Measurements from ENCODE around the gene MCCC2. TPM values are rescaled to one million over a fixed set of nuclear protein-coding genes. Genes with fewer than 3 reads are reported as not detected.
"Not testable (repeated sequence)": the region's sequence is repeated elsewhere in the genome, so short reads cannot be mapped to it uniquely, and the experiment has no call there.

Gene MCCC2
- total RNA-seq, 2 experiments from 2014 or later, result 37.1 to 42.6 TPM

DNA sequence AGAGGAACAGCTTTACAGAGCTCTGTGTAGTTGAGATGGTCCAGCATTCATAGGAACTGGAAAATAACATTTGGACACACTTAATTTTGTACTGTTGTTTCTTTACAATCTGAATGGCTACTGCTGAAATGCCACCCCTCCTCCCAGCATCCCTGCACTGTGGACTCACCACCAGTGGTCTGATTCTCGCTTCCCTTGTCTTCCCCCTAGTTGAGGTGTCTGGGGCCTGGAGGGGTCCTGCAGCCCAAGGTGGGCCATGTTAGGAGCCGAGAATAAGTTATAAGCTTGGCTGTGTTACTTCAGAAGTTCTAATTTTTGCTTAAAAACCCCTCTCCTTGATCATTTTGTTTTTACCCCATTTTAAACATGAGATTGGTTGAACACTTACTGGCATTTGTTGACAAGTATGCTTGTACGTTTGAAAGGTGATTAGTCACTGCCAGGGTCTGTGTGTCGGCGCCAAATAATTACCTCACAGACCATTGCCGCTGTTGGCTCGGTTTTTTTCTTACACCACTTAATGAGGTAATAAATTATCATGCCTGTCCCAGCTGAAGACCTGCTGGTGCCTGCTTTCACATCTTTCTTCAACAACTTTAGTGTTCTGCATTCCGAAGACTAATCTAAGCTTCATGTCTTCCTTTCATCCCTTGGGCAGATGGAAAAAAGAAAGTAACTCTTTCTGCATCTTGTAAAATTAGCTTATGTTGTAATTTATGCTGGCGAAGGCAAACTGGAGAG is 65.8 kb downstream of the MCCC2 start:
- DNase-seq (no peak), ATAC-seq (ENCODE audit: low read depth) (no peak)
- Mint-ChIP-seq H3K4me1 (peaks cover 6% of the 10 kb centered on the region), H3K27me3 (no peaks in the 10 kb centered on the region), H3K27ac (no peak overlapping the region), H3K4me3 (no peak overlapping the region), H3K9me3 (no peaks in the 10 kb centered on the region), H3K36me3 (peaks cover 43% of the 10 kb centered on the region)
- POLR2A ChIA-PET, result no interaction called here

DNA sequence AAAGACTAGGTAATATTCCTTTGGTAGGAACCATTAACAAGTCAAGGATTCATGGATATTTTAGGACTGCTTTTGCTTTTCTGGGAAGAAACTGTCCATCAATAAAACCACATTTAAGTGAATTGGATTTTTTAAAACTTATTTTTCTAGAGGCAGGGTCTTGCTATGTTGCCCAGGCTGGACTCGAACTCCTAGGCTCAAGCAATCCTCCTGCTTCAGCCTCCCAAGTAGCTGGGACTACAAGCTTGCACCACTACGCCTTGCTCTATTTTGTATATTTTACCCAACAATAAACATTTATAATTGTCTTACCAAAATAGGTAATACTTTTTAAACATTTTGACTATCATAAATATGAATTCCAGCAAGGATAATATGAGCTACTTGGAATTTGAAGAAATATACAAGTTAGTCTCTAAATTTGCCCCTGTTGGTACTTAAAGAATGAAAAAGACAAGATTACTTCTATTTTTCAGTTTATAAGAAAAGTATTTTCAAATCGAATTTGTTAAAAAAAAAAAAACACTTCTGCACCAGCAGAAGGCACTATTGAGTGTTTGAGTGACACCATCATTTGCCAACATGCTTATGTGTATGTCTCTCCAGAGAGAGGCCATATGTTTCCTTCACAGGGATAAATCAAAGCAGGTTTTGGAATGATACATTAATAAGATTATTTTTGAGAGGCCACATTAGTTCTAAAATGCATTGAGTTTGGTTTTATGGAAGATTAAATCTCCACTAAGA is 71.9 kb downstream of the MCCC2 start:
- no peaks in the 10 kb centered on the region for H3K9me3 Mint-ChIP-seq
- no peak overlapping the region for H3K27ac Mint-ChIP-seq
- ATAC-seq (ENCODE audit: low read depth), result no peak
- H3K27me3 Mint-ChIP-seq, result no peaks in the 10 kb centered on the region
- no peak overlapping the region for H3K4me3 Mint-ChIP-seq
- peaks cover 19% of the 10 kb centered on the region for H3K36me3 Mint-ChIP-seq
- POLR2A ChIA-PET, result no interaction called here
- no peaks in the 10 kb centered on the region for H3K4me1 Mint-ChIP-seq
- DNase-seq, result no peak

DNA sequence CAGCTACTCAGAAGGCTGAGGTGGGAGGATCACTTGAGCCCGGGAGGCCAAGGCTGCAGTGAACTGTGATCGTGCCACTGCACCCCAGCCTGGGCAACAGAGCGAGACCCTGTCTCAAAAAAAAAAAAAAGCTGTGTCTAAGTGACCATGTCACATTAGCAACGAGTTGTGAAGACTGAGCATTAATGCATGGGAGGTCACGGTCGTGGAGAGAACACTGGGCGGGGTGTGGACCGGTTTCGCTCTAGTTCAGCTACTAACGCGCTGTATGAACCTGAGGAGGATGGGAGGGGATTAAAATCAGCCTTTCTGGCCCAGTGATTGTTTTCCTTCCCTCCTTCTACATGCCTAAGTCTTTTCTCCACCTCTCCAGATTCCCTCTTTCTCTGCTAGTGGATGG is 75.2 kb downstream of the MCCC2 start:
- POLR2A ChIA-PET, result no interaction called here
- no peaks in the 10 kb centered on the region for H3K9me3 Mint-ChIP-seq
- no peak for ATAC-seq (ENCODE audit: low read depth)

DNA sequence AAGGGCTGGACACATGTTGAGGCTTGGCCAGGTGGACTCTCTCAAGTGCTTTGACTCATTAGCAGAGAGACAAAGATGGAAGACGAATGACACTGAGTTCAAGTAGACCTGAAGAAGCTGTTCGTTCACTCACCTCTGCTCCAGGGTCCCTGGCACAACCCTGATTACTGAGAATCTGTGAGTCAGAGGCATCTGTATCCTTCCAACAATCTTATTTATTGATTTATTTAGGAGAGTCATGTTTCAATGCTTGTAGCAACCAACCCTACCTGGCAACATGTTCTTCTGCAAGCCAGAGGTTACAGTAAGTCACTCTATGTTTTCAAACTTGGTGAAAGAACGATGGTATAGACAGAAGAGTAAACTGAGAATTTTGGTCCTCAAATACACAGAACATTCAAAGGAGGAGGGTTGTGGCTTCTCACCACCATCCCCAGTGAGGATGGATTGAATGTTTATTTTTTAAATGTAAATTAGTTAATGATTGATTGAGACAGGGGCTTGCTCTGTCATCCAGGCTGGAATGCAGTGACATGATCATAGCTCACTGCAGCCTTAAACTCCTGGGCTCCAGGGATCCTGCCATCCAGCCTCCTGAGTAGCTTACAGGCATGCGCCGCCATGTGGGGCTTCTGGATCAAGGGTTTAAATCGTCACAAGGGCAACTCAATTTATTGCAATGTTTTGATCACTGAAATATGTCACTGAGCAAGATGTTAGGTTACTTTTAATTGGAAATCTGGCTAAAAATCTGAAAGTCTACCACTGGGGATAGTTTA is 76.2 kb downstream of the MCCC2 start:
- H3K36me3 Mint-ChIP-seq, result peaks cover 2% of the 10 kb centered on the region
- no peaks in the 10 kb centered on the region for H3K4me1 Mint-ChIP-seq
- H3K9me3 Mint-ChIP-seq, result no peaks in the 10 kb centered on the region
- H3K4me3 Mint-ChIP-seq, result no peak overlapping the region
- H3K27ac Mint-ChIP-seq, result no peak overlapping the region
- ATAC-seq (ENCODE audit: low read depth), result no peak
- POLR2A ChIA-PET, result no interaction called here
- DNase-seq, result no peak
- H3K27me3 Mint-ChIP-seq, result no peaks in the 10 kb centered on the region

More for the DNA sequence above, 75.2 kb downstream of the MCCC2 start:
- Mint-ChIP-seq H3K27me3 (no peaks in the 10 kb centered on the region), H3K27ac (no peak overlapping the region), H3K4me3 (no peak overlapping the region), H3K4me1 (no peaks in the 10 kb centered on the region), H3K36me3 (peaks cover 11% of the 10 kb centered on the region)
- no peak for DNase-seq

DNA sequence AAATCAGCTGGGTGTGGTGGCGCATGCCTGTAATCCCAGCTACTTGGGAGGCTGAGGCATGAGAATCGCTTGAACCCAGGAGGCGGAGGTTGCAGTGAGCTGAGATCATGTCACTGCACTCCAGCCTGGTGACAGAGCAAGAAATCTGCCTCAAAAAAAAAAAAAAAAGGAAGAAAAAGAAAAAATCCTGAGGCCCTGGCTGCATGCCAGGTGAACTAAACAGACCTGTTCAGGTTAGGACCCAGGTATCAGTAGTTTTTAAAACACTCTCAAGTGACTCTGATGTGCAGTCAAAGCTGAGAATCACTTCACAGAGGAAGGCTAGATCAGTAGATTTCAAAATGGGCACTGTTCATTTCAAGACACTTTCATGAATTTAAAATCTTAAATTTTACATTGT is 77.5 kb downstream of the MCCC2 start:
- H3K4me1 Mint-ChIP-seq; H3K4me3 Mint-ChIP-seq; DNase-seq; POLR2A ChIA-PET; ATAC-seq (ENCODE audit: low read depth); H3K27ac Mint-ChIP-seq; H3K9me3 Mint-ChIP-seq; H3K36me3 Mint-ChIP-seq; H3K27me3 Mint-ChIP-seq: not testable (repeated sequence)

- no peaks in the 10 kb centered on the region for H3K4me1 Mint-ChIP-seq
- H3K27me3 Mint-ChIP-seq, result peaks cover 5% of the 10 kb centered on the region
- no peak overlapping the region for H3K4me3 Mint-ChIP-seq
- H3K27ac Mint-ChIP-seq, result no peak overlapping the region
- H3K9me3 Mint-ChIP-seq, result no peaks in the 10 kb centered on the region
- POLR2A ChIA-PET, result no interaction called here
- ATAC-seq (ENCODE audit: low read depth), result no peak
- DNase-seq, result no peak
- H3K36me3 Mint-ChIP-seq, result no peaks in the 10 kb centered on the region
These were observed 79.2 kb downstream of the MCCC2 start for GRCh38 chr5:71666321-71666720.

GRCh38 chr5:71677977-71678376 is 90.8 kb downstream of the MCCC2 start:
- Mint-ChIP-seq H3K27me3 (peaks cover 27% of the 10 kb centered on the region), H3K27ac (no peak overlapping the region), H3K36me3 (no peaks in the 10 kb centered on the region), H3K4me1 (no peaks in the 10 kb centered on the region), H3K9me3 (peaks cover 2% of the 10 kb centered on the region), H3K4me3 (no peak overlapping the region)
- ATAC-seq (ENCODE audit: low read depth) (no peak), DNase-seq (no peak)
- POLR2A ChIA-PET, result no interaction called here

DNA sequence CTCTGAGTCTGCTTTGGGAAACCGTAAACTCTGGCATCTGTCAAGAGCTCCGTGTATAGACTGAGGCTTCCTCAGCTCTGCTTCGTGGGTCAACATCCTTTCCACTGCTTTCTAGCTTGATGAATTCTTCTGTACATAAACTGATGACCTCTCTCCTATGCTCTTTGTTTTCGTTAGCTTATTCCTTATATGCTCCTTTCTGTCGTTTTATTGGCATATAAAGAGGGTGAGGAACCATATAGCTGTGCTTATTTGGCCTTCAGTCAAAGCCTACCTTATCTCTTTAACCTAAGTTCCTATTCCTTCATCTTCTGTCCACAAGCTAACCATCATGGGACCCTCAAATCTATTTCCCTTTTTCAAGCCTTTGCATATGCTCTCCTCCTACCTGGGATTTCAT is 92.6 kb downstream of the MCCC2 start:
- H3K4me3 Mint-ChIP-seq, result no peak overlapping the region
- POLR2A ChIA-PET, result interaction anchor here (0.6 kb wide), 1 partner anchor 25 kb away, joined by 3 read pairs; no protein-coding TSS in a partner anchor
- no peak for DNase-seq

DNA sequence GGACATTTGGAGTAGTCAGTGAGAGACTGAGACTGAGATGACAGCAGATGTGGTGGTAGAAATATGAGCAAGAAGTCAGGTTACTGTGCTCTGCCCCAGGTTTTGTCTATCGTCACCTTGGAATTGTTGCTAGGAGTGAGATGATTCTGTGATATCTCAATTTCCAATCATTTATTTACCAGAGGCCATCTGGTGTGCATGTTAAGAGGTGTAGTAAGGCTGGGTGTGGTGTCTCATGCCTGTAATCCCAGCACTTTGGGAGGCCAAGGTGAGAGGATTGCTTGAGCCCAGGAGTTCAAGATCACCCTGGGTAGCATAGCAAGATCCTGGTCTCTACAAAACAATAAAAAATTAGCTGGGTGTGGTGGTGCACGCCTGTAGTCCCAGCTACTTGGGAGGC is 93.4 kb downstream of the MCCC2 start:
- peaks cover 24% of the 10 kb centered on the region for H3K27me3 Mint-ChIP-seq
- H3K9me3 Mint-ChIP-seq, result peaks cover 6% of the 10 kb centered on the region
- no peaks in the 10 kb centered on the region for H3K36me3 Mint-ChIP-seq
- no peak overlapping the region for H3K4me3 Mint-ChIP-seq
- no peaks in the 10 kb centered on the region for H3K4me1 Mint-ChIP-seq
- ATAC-seq (ENCODE audit: low read depth) (no peak), DNase-seq (no peak)
- no peak overlapping the region for H3K27ac Mint-ChIP-seq
- POLR2A ChIA-PET, result no interaction called here

More for the DNA sequence above, 92.6 kb downstream of the MCCC2 start:
- Mint-ChIP-seq H3K27ac (no peak overlapping the region), H3K36me3 (no peaks in the 10 kb centered on the region), H3K27me3 (peaks cover 19% of the 10 kb centered on the region), H3K4me1 (no peaks in the 10 kb centered on the region), H3K9me3 (no peaks in the 10 kb centered on the region)
- ATAC-seq (ENCODE audit: low read depth), result no peak

GRCh38 chr5:71681296-71681695 is 94.2 kb downstream of the MCCC2 start:
- POLR2A ChIA-PET, result no interaction called here
- Mint-ChIP-seq H3K9me3 (peaks cover 8% of the 10 kb centered on the region), H3K4me3 (no peak overlapping the region), H3K27me3 (peaks cover 31% of the 10 kb centered on the region), H3K4me1 (no peaks in the 10 kb centered on the region), H3K36me3 (no peaks in the 10 kb centered on the region), H3K27ac (no peak overlapping the region)
- no peak for ATAC-seq (ENCODE audit: low read depth)
- no peak for DNase-seq

GRCh38 chr5:71684309-71684708 is 97.2 kb downstream of the MCCC2 start:
- H3K36me3 Mint-ChIP-seq, result no peaks in the 10 kb centered on the region
- DNase-seq (no peak), ATAC-seq (ENCODE audit: low read depth) (no peak)
- H3K9me3 Mint-ChIP-seq, result peaks cover 12% of the 10 kb centered on the region
- POLR2A ChIA-PET, result no interaction called here
- H3K4me3 Mint-ChIP-seq, result no peak overlapping the region
- H3K27ac Mint-ChIP-seq, result no peak overlapping the region
- peaks cover 47% of the 10 kb centered on the region for H3K27me3 Mint-ChIP-seq
- no peaks in the 10 kb centered on the region for H3K4me1 Mint-ChIP-seq

DNA sequence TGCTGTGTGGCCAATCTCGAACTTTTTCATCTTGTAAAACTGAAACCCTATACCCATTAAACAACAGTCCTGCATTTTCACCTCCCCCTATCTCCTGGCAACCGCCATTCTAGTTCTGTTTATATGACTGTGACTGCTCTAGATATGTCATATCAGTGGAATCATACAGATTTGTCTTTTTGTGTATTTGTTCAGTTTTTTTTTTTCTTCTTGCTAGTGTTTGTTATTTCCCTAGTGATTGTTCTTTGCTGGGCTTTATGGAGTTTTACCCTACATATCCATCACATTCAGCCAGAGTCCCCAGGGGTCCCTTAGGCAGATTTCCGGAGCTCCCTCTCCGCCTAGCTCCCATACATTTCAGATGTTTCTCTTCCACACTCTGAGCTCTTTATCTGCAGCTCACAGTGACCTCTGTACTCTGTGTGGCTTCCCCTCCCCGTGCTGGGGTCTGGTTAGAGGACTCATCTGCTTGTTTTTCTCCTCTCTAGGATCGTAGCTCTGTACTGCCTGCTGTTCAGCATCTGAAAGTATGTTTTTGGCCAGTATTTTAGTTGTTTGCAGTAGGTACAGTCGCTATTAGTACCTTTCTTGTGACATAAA is 106.8 kb downstream of the MCCC2 start:
- DNase-seq (no peak), ATAC-seq (ENCODE audit: low read depth) (no peak)
- POLR2A ChIA-PET, result no interaction called here
- Mint-ChIP-seq H3K27ac (no peak overlapping the region), H3K27me3 (peaks cover 21% of the 10 kb centered on the region), H3K4me1 (peaks cover 8% of the 10 kb centered on the region), H3K4me3 (no peak overlapping the region), H3K36me3 (peaks cover 9% of the 10 kb centered on the region), H3K9me3 (peaks cover 6% of the 10 kb centered on the region)

DNA sequence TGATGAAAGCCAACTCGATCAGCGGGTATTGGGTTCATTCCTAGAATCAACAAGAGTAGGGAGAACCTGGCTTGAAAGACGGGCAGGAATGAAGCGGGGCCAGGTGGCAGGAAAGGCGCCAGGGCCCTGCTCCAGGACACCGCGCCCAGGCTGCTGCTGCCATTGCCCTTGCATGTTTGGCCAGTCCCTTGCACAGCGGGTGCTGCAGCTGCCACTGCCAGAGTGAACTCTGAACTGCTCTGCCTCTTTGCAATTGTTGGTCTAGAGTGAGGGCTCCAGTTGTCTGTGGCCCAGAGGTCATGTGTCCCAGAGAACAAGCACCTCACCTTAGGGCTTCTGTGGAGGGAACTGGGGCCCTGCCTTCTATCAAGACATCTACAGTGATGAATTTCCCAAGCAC is 107.9 kb downstream of the MCCC2 start:
- H3K4me1 Mint-ChIP-seq, result peaks cover 11% of the 10 kb centered on the region
- no peak overlapping the region for H3K4me3 Mint-ChIP-seq
- DNase-seq (no peak), ATAC-seq (ENCODE audit: low read depth) (no peak)
- peaks cover 20% of the 10 kb centered on the region for H3K27me3 Mint-ChIP-seq
- no peak overlapping the region for H3K27ac Mint-ChIP-seq
- POLR2A ChIA-PET, result no interaction called here
- H3K36me3 Mint-ChIP-seq, result peaks cover 11% of the 10 kb centered on the region
- H3K9me3 Mint-ChIP-seq, result peaks cover 6% of the 10 kb centered on the region
